ENCODE results near the gene PDE6C. TPM values are rescaled to one million over a fixed set of nuclear protein-coding genes. Genes with fewer than 3 reads are reported as not detected.

Gene PDE6C
- total and polyA plus RNA-seq, 4 donors, result not detected

DNA sequence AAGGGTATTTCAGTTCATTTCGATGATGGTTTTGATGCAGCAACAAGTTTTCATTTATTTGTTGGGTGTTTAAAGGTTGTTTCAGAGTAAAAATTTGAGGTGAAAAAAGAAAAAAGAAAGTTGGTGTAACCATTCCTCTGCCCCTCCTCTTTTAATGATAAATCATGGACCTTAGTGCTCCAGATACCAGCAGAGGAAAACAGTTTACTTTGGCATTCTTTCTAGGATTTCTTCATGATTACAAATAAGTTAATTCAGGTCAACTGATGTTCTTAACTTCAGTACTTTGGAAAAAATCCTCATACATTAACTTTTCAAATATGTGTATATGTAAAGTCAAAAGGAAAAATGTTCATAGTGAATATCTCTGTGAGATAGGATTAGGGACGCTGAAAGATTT lies 9.3 kb upstream of the PDE6C start:
- TF ChIP-seq NR2F2 (IDR thresholded peaks at IDR 0.05) (no peak), JUND (IDR thresholded peaks at IDR 0.05) (peak; percentile 29 to 41), SP1 (IDR thresholded peaks at IDR 0.05) (peak; percentile 59), EGR1 (IDR thresholded peaks at IDR 0.05; ENCODE audit: low read depth in 2 of 2) (no peak), TAF1 (conservative IDR thresholded peaks at IDR 0.05) (no peak), HNF4A (conservative IDR thresholded peaks at IDR 0.05) (peak; percentile 72 to 76), GABPA (IDR thresholded peaks at IDR 0.05 in 1 of 2, conservative IDR thresholded peaks at IDR 0.05 in 1 of 2) (no peak), YY1 (IDR thresholded peaks at IDR 0.05) (no peak), RXRA (IDR thresholded peaks at IDR 0.05) (peak; percentile 84 to 90), FOXA2 (IDR thresholded peaks at IDR 0.05) (peak; percentile 62), HNF4G (IDR thresholded peaks at IDR 0.05) (no peak), FOXA1 (IDR thresholded peaks at IDR 0.05) (peak; percentile 68), RAD21 (IDR thresholded peaks at IDR 0.05) (peak in 1 of 2 donors; percentile 41)
- TF ChIP-seq, protein P1, sequence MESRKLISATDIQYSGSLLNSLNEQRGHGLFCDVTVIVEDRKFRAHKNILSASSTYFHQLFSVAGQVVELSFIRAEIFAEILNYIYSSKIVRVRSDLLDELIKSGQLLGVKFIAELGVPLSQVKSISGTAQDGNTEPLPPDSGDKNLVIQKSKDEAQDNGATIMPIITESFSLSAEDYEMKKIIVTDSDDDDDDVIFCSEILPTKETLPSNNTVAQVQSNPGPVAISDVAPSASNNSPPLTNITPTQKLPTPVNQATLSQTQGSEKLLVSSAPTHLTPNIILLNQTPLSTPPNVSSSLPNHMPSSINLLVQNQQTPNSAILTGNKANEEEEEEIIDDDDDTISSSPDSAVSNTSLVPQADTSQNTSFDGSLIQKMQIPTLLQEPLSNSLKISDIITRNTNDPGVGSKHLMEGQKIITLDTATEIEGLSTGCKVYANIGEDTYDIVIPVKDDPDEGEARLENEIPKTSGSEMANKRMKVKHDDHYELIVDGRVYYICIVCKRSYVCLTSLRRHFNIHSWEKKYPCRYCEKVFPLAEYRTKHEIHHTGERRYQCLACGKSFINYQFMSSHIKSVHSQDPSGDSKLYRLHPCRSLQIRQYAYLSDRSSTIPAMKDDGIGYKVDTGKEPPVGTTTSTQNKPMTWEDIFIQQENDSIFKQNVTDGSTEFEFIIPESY (IDR thresholded peaks at IDR 0.05), result peak; percentile 35
- TF ChIP-seq, protein P2, sequence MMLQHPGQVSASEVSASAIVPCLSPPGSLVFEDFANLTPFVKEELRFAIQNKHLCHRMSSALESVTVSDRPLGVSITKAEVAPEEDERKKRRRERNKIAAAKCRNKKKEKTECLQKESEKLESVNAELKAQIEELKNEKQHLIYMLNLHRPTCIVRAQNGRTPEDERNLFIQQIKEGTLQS (IDR thresholded peaks at IDR 0.05), result no peak
- TF ChIP-seq, protein P3, sequence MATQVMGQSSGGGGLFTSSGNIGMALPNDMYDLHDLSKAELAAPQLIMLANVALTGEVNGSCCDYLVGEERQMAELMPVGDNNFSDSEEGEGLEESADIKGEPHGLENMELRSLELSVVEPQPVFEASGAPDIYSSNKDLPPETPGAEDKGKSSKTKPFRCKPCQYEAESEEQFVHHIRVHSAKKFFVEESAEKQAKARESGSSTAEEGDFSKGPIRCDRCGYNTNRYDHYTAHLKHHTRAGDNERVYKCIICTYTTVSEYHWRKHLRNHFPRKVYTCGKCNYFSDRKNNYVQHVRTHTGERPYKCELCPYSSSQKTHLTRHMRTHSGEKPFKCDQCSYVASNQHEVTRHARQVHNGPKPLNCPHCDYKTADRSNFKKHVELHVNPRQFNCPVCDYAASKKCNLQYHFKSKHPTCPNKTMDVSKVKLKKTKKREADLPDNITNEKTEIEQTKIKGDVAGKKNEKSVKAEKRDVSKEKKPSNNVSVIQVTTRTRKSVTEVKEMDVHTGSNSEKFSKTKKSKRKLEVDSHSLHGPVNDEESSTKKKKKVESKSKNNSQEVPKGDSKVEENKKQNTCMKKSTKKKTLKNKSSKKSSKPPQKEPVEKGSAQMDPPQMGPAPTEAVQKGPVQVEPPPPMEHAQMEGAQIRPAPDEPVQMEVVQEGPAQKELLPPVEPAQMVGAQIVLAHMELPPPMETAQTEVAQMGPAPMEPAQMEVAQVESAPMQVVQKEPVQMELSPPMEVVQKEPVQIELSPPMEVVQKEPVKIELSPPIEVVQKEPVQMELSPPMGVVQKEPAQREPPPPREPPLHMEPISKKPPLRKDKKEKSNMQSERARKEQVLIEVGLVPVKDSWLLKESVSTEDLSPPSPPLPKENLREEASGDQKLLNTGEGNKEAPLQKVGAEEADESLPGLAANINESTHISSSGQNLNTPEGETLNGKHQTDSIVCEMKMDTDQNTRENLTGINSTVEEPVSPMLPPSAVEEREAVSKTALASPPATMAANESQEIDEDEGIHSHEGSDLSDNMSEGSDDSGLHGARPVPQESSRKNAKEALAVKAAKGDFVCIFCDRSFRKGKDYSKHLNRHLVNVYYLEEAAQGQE (IDR thresholded peaks at IDR 0.05), result no peak
- TF ChIP-seq, protein P4, sequence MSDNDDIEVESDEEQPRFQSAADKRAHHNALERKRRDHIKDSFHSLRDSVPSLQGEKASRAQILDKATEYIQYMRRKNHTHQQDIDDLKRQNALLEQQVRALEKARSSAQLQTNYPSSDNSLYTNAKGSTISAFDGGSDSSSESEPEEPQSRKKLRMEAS (IDR thresholded peaks at IDR 0.05), result peak; percentile 22
- TF ChIP-seq, protein P5, sequence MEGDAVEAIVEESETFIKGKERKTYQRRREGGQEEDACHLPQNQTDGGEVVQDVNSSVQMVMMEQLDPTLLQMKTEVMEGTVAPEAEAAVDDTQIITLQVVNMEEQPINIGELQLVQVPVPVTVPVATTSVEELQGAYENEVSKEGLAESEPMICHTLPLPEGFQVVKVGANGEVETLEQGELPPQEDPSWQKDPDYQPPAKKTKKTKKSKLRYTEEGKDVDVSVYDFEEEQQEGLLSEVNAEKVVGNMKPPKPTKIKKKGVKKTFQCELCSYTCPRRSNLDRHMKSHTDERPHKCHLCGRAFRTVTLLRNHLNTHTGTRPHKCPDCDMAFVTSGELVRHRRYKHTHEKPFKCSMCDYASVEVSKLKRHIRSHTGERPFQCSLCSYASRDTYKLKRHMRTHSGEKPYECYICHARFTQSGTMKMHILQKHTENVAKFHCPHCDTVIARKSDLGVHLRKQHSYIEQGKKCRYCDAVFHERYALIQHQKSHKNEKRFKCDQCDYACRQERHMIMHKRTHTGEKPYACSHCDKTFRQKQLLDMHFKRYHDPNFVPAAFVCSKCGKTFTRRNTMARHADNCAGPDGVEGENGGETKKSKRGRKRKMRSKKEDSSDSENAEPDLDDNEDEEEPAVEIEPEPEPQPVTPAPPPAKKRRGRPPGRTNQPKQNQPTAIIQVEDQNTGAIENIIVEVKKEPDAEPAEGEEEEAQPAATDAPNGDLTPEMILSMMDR (IDR thresholded peaks at IDR 0.05; ENCODE audit: low read depth, low read length, missing input control), result no peak
- H3K9me3 ChIP-seq (ENCODE audit: control insufficient read depth in 4 of 4, low read length in 3 of 4), result peaks cover 0 to 2% (median 0%) of the 10 kb centered on the region in 4 donors
- no peaks in the 10 kb centered on the region for H3K27me3 ChIP-seq (ENCODE audit: control insufficient read depth in 4 of 4, insufficient read depth in 4 of 4, low read length in 3 of 4)
- peak overlapping the region; percentile 93 to 95 for H3K27ac ChIP-seq (ENCODE audit: low read depth in 1 of 2, low read length in 2 of 2)
- peaks cover 3 to 35% (median 27%) of the 10 kb centered on the region in 4 donors for H3K4me1 ChIP-seq (ENCODE audit: control insufficient read depth in 4 of 4, insufficient read depth in 4 of 4, low read length in 3 of 4)
- peaks cover 0 to 10% (median 4%) of the 10 kb centered on the region in 4 donors for H3K36me3 ChIP-seq (ENCODE audit: control insufficient read depth in 4 of 4, insufficient read depth in 3 of 4, low read depth in 1 of 4, low read length in 3 of 4)
- 39% methylated on average over 2 of the region's 2 CpGs for WGBS
- peak overlapping the region in 2 of 3 donors; percentile 54 to 63 for H3K4me3 ChIP-seq (ENCODE audit: low read depth in 1 of 3, low read length in 3 of 3)
- H3K9ac ChIP-seq (ENCODE audit: low read depth in 1 of 2, low read length in 2 of 2), result peak overlapping the region in 1 of 2 donors; percentile 82
- no peak for DNase-seq (ENCODE audit: low spot score)
